22Rv1 (cell line): ENCODE measurements around the gene RFTN1.

ENCODE experiments used
- CTCF ChIP-seq: fragments of 450-650 bp; IDR thresholded peaks from 2 replicates; pipeline ENCODE4 v1.5.1; 2017; ENCODE audit warnings: mild to moderate bottlenecking
- ZFX ChIP-seq: fragments of 450-650 bp; IDR thresholded peaks from 2 replicates; pipeline ENCODE4 v1.6.1; 2017; ENCODE audit warnings: antibody characterized with exemption, borderline replicate concordance

- TF ChIP-seq CTCF (no peak), ZFX (no peak)
These were observed 88.0 kb downstream of the RFTN1 start for GRCh38 chr3:16425398-16426028.
